Measurements from ENCODE around the gene BHLHE23. TPM values are rescaled to one million over a fixed set of nuclear protein-coding genes. Genes with fewer than 3 reads are reported as not detected.

BHLHE23 gene
- total RNA-seq, 2 donors from 2014 or later: not detected

DNA sequence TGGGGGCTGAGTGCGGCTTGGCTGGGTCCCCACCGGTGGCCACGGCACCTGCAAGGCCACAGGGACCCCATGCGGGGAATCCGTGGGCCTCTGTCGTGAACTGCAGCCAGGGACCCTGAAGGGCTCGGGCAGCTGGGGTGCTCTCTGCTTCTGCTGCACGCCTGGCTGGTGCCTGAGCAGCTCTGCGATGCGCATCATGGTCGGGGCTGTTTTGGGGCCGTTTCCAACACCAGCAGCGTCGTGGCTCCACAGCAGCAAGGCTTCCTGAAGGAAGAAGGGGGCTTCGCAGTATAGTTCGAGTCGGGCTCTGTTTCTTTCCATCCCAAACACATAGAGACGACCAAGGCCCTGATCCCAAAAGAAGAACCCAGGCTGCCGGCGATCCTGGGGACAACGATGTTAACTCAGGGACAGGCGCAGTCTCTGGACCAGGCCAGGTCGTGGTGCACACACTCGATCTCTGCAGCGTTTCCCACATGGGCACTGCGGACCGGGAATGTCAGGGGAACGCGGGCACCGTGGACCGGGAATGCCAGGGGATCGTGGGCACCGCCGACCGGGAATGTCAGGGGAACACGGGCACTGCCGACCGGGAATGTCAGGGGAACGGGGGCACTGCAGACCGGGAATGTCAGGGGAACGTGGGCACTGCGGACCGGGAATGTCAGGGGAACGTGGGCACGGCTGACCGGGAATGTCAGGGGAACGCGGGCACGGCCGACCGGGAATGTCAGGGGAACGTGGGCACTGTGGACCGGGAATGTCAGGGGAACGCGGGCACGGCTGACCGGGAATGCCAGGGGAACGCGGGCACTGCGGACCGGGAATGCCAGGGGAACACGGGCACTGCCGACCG, 36.8 kb upstream of the BHLHE23 start:
- 65 to 72% methylated on average over 47 to 58 of the region's 64 CpGs for WGBS, 2 donors
- Histone ChIP-seq H3K27me3 (no peaks in the 10 kb centered on the region), H3K36me3 (replicated peaks in 1 of 2; ENCODE audit: insufficient read depth in 1 of 2, low read depth in 2 of 2) (no peaks in the 10 kb centered on the region), H3K4me3 (no peak overlapping the region), H3K4me1 (no peaks in the 10 kb centered on the region), H3K27ac (no peak overlapping the region), H3K9me3 (no peaks in the 10 kb centered on the region)
- intact Hi-C loops (cut with DNase I): no loop called here
- ATAC-seq (no peak), DNase-seq (no peak)
- no peak for TF ChIP-seq POLR2A (IDR thresholded peaks at IDR 0.05)
- TF ChIP-seq, protein P1, sequence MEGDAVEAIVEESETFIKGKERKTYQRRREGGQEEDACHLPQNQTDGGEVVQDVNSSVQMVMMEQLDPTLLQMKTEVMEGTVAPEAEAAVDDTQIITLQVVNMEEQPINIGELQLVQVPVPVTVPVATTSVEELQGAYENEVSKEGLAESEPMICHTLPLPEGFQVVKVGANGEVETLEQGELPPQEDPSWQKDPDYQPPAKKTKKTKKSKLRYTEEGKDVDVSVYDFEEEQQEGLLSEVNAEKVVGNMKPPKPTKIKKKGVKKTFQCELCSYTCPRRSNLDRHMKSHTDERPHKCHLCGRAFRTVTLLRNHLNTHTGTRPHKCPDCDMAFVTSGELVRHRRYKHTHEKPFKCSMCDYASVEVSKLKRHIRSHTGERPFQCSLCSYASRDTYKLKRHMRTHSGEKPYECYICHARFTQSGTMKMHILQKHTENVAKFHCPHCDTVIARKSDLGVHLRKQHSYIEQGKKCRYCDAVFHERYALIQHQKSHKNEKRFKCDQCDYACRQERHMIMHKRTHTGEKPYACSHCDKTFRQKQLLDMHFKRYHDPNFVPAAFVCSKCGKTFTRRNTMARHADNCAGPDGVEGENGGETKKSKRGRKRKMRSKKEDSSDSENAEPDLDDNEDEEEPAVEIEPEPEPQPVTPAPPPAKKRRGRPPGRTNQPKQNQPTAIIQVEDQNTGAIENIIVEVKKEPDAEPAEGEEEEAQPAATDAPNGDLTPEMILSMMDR (IDR thresholded peaks at IDR 0.05): no peak

DNA sequence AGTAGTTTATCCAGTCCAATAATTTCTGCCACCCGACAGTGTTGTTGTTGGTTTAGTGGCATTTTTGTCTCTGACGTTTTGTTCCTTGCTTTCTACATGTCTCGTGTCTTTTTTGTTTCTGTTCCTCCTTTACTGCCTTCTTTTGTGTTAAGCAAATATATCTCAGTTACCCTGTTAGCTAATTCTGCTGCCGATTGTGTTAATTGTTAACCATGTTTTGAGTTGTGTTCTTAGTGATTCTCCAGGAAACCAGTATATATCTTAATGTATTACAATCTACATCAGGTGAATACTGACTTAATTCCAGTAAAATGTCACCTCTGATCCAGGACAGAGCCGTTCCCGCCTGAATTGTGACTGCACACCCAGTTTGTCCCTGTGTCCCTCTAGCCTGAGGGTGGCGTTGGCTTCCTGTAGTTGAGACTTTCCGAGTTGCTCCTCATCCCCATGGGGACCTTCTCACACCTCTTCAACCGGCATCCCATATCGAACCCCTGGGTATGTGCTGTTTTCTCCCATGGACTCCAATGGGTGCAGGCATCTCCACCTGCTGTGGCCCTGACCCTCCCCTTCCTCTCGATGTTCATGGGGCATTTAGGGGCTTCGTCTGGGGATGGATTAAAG, 35.8 kb upstream of the BHLHE23 start:
- Histone ChIP-seq H3K4me1 (no peaks in the 10 kb centered on the region), H3K27me3 (no peaks in the 10 kb centered on the region), H3K4me3 (no peak overlapping the region), H3K36me3 (replicated peaks in 1 of 2; ENCODE audit: insufficient read depth in 1 of 2, low read depth in 2 of 2) (no peaks in the 10 kb centered on the region), H3K27ac (no peak overlapping the region), H3K9me3 (no peaks in the 10 kb centered on the region)
- intact Hi-C loops (cut with DNase I): no loop called here
- DNase-seq: no peak
- ATAC-seq: no peak
- 28 to 34% methylated on average over 12 of the region's 12 CpGs for WGBS, 2 donors
- no peak for TF ChIP-seq POLR2A (IDR thresholded peaks at IDR 0.05)
- TF ChIP-seq, protein P1 (IDR thresholded peaks at IDR 0.05): no peak

DNA sequence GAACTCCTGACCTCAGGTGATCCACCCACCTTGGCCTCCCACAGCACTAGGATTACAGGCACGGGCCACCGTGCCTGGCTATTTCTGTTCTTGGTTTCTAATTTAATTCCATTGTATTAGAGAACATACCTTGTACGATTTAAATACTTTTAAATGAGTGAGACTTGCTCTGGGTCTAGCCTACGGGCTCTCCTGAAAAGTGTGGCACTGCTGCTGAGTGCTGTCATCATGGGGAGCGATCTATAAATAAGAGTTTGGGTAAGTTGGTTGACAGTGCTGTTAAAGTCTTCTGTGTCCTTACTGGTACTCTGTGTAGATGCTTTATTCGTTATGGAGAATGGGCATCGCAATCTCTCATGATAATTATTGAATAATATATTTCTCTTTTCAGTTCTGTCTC, 35.0 kb upstream of the BHLHE23 start:
- Histone ChIP-seq H3K36me3 (replicated peaks in 1 of 2; ENCODE audit: insufficient read depth in 1 of 2, low read depth in 2 of 2) (no peaks in the 10 kb centered on the region), H3K9me3 (no peaks in the 10 kb centered on the region), H3K27me3 (no peaks in the 10 kb centered on the region), H3K4me3 (no peak overlapping the region), H3K27ac (no peak overlapping the region), H3K4me1 (no peaks in the 10 kb centered on the region)
- 55 to 74% methylated on average over 7 of the region's 7 CpGs for WGBS, 2 donors
- DNase-seq (no peak), ATAC-seq (no peak)
- intact Hi-C loops (cut with DNase I): no loop called here
- TF ChIP-seq, protein P1 (IDR thresholded peaks at IDR 0.05): no peak
- TF ChIP-seq POLR2A (IDR thresholded peaks at IDR 0.05): no peak

DNA sequence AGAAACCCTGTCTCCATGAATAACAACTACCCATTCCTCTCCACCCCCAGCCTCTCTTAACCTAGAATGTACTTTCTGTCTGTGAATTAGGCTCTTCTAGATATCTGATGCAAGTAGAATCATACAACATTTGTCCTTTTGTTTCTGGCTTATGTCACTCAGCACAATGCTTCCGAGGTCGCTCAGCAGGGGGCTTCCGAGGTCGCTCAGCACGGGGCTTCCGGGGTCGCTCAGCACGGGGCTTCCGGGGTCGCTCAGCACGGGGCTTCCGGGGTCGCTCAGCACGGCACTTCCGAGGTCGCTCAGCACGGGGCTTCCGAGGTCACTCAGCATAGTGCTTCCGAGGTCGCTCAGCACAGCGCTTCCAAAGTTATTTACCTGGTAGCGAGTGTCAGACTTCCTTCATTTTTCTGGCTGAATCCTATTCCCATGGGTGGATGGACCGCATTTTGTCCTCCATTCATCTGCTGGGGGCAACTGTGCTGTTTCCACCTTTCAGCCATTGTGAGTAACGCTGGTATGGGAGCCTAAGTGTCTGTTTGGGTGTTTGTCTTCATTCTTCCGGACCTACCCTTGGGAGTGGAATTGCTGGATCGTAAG, 31.0 kb upstream of the BHLHE23 start:
- no peak for DNase-seq
- no peak overlapping the region for H3K27ac ChIP-seq
- WGBS, 2 donors: 58% methylated on average over 23 to 26 of the region's 26 CpGs

More for the DNA sequence above, 31.0 kb upstream of the BHLHE23 start:
- TF ChIP-seq, protein P1 (IDR thresholded peaks at IDR 0.05): no peak
- no peak for TF ChIP-seq POLR2A (IDR thresholded peaks at IDR 0.05)
- ATAC-seq: no peak
- intact Hi-C loops (cut with DNase I): no loop called here
- Histone ChIP-seq H3K4me3 (no peak overlapping the region), H3K9me3 (no peaks in the 10 kb centered on the region), H3K36me3 (replicated peaks in 1 of 2; ENCODE audit: insufficient read depth in 1 of 2, low read depth in 2 of 2) (no peaks in the 10 kb centered on the region), H3K27me3 (no peaks in the 10 kb centered on the region), H3K4me1 (peaks cover 8% of the 10 kb centered on the region)

Data from body of pancreas (tissue), 4 donors.